HepG2 (cell line): ENCODE data around the gene SPNS1. TPM values are rescaled to one million over a fixed set of nuclear protein-coding genes. Genes with fewer than 3 reads are reported as not detected.

Source experiments
- AGO1 ChIP-seq: fragments of 200-400 bp; formaldehyde crosslinking; IDR thresholded peaks from 2 replicates; pipeline ENCODE4 v1.6.1; 2017; ENCODE audit warnings: mild to moderate bottlenecking, low read depth, low read length, moderate library complexity; ENCODE audit not compliant: poor library complexity, severe bottlenecking
- CTCF ChIP-seq: sonication (generic); formaldehyde crosslinking; IDR thresholded peaks from 2 replicates; pipeline ENCODE4 v1.5.0; 2020; ENCODE audit warnings: mild to moderate bottlenecking, missing genetic modification reagents, moderate library complexity
- HMG20A ChIP-seq: IDR thresholded peaks from 2 replicates; pipeline ENCODE4 v1.6.1; 2016; ENCODE audit warnings: borderline replicate concordance
- HNRNPLL ChIP-seq: fragments of 200-400 bp; formaldehyde crosslinking; IDR thresholded peaks from 2 replicates; pipeline ENCODE4 v1.6.1; 2017; ENCODE audit warnings: mild to moderate bottlenecking, low read depth, low read length; ENCODE audit not compliant: poor library complexity, severe bottlenecking
- KDM1A ChIP-seq: IDR thresholded peaks from 2 replicates; pipeline ENCODE4 v1.6.1; 2016; ENCODE audit warnings: missing compliant biosample characterization
- SOX5 ChIP-seq: IDR thresholded peaks from 2 replicates; pipeline ENCODE4 v1.6.1; 2016; ENCODE audit warnings: borderline replicate concordance
- STAG1 ChIP-seq: sonication (generic); formaldehyde crosslinking; IDR thresholded peaks from 2 replicates; pipeline ENCODE4 v1.4.0; 2020; ENCODE audit warnings: missing genetic modification reagents
- STAT6 ChIP-seq: sonication (generic); formaldehyde crosslinking; IDR thresholded peaks from 2 replicates; pipeline ENCODE4 v1.4.0; 2020; ENCODE audit warnings: missing genetic modification reagents, mild to moderate bottlenecking, borderline replicate concordance
- TCF12 ChIP-seq, 2 experiments: fragments of 450-650 bp in 1 of 2; sonication (generic) in 1 of 2; formaldehyde crosslinking in 1 of 2; IDR thresholded peaks; 2 replicates each; pipeline versions ENCODE4 v1.6.1 to v1.8.0; 2017 to 2022; ENCODE audit warnings: antibody characterized with exemption in 1 of 2, mild to moderate bottlenecking in 1 of 2, missing genetic modification reagents in 1 of 2, moderate library complexity in 1 of 2
- ZBTB21 ChIP-seq: sonication (generic); formaldehyde crosslinking; IDR thresholded peaks from 2 replicates; pipeline ENCODE4 v1.4.0; 2020; ENCODE audit warnings: missing genetic modification reagents
- ZNF792 ChIP-seq: IDR thresholded peaks from 2 replicates; pipeline ENCODE4 v1.6.1; 2016
- ZNF841 ChIP-seq: sonication (generic); formaldehyde crosslinking; IDR thresholded peaks from 2 replicates; pipeline ENCODE4 v1.8.1; 2023; ENCODE audit warnings: missing genetic modification reagents, borderline replicate concordance
- polyA plus RNA-seq, 8 experiments: library from polyadenylated mRNA; depleted of rRNA in 3 of 8; stranded (reverse) in 7 of 8; unstranded in 1 of 8; fragments of >200 nt; fragmentation: Illumina TruSeq in 4 of 8; extraction: Trizol in 4 of 8; gene quantifications; 2 replicates each; pipeline versions ENCODE4 v1.2.1 to v1.2.3, GENCODE V29; 2011 to 2016; ENCODE audit warnings: low read depth in 4 of 8, missing spikeins in 1 of 8, mixed read lengths in 1 of 8; ENCODE audit not compliant: insufficient read depth in 1 of 8
- total RNA-seq, 5 experiments: library from RNA; depleted of rRNA; stranded (reverse); fragments of >200 nt; fragmentation: Illumina TruSeq; extraction: Trizol; gene quantifications; 2 replicates each; pipeline ENCODE4 v1.2.3, GENCODE V29; 2016; ENCODE audit warnings: low read depth in 1 of 5
- TF ChIP-seq, protein P1 (sequence below): sonication (generic); formaldehyde crosslinking; IDR thresholded peaks from 2 replicates; pipeline ENCODE4 v1.4.0; 2020; ENCODE audit warnings: mild to moderate bottlenecking, missing genetic modification reagents, borderline replicate concordance
- TF ChIP-seq, protein P2 (sequence below): sonication (generic); formaldehyde crosslinking; IDR thresholded peaks from 2 replicates; pipeline ENCODE4 v1.9.0; 2021; ENCODE audit warnings: missing genetic modification reagents, borderline replicate concordance
- TF ChIP-seq, protein P3 (sequence below): sonication (generic); formaldehyde crosslinking; IDR thresholded peaks from 2 replicates; pipeline ENCODE4 v1.4.0; 2020; ENCODE audit warnings: missing genetic modification reagents

Gene SPNS1
- total and polyA plus RNA-seq, 2 of the 13 experiments (the other 11 are each of a cell fraction or from before 2014, with no cell fraction given) = 25.6 to 38.8 TPM

DNA sequence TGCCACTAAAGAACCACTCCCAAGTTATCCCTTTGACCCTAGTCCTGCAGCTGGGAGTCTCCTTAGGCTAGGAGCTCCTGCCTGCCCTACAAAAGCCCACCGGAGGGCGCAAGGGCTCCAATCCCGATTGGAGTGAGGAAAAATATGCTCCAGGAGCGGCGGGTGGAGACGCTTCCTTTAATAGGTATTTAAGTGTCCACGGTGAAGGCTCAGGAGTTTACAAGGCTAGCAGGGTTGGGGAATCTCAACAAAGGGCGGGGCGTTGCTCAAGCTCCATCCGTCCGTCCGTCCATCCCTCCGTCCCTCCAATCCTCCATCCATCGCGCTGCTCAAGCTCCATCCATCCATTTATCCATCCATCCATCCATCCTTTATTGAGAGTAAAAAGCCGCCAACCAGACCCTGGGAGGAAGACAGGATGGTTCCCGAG, 556 bp upstream of the SPNS1 start (continued):
- TF ChIP-seq, protein P1, sequence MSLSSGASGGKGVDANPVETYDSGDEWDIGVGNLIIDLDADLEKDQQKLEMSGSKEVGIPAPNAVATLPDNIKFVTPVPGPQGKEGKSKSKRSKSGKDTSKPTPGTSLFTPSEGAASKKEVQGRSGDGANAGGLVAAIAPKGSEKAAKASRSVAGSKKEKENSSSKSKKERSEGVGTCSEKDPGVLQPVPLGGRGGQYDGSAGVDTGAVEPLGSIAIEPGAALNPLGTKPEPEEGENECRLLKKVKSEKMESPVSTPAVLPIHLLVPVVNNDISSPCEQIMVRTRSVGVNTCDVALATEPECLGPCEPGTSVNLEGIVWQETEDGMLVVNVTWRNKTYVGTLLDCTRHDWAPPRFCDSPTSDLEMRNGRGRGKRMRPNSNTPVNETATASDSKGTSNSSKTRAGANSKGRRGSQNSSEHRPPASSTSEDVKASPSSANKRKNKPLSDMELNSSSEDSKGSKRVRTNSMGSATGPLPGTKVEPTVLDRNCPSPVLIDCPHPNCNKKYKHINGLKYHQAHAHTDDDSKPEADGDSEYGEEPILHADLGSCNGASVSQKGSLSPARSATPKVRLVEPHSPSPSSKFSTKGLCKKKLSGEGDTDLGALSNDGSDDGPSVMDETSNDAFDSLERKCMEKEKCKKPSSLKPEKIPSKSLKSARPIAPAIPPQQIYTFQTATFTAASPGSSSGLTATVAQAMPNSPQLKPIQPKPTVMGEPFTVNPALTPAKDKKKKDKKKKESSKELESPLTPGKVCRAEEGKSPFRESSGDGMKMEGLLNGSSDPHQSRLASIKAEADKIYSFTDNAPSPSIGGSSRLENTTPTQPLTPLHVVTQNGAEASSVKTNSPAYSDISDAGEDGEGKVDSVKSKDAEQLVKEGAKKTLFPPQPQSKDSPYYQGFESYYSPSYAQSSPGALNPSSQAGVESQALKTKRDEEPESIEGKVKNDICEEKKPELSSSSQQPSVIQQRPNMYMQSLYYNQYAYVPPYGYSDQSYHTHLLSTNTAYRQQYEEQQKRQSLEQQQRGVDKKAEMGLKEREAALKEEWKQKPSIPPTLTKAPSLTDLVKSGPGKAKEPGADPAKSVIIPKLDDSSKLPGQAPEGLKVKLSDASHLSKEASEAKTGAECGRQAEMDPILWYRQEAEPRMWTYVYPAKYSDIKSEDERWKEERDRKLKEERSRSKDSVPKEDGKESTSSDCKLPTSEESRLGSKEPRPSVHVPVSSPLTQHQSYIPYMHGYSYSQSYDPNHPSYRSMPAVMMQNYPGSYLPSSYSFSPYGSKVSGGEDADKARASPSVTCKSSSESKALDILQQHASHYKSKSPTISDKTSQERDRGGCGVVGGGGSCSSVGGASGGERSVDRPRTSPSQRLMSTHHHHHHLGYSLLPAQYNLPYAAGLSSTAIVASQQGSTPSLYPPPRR (CRISPR knock-in tag) = no peak
- TF ChIP-seq HNRNPLL = no peak
- TF ChIP-seq HMG20A (CRISPR knock-in tag) = no peak
- TF ChIP-seq STAT6 (CRISPR knock-in tag) = no peak
- peak; percentile 68 for TF ChIP-seq STAG1
- no peak; the same call in 1 of the 2 replicates for TF ChIP-seq ZNF792 (CRISPR knock-in tag)
- peak; percentile 39; the same call in 1 of the 2 replicates for TF ChIP-seq KDM1A
- no peak for TF ChIP-seq TCF12 (IDR thresholded peaks at IDR 0.05)
- TF ChIP-seq TCF12 (CRISPR knock-in tag; IDR thresholded peaks at IDR 0.05) = no peak
- TF ChIP-seq, protein P2, sequence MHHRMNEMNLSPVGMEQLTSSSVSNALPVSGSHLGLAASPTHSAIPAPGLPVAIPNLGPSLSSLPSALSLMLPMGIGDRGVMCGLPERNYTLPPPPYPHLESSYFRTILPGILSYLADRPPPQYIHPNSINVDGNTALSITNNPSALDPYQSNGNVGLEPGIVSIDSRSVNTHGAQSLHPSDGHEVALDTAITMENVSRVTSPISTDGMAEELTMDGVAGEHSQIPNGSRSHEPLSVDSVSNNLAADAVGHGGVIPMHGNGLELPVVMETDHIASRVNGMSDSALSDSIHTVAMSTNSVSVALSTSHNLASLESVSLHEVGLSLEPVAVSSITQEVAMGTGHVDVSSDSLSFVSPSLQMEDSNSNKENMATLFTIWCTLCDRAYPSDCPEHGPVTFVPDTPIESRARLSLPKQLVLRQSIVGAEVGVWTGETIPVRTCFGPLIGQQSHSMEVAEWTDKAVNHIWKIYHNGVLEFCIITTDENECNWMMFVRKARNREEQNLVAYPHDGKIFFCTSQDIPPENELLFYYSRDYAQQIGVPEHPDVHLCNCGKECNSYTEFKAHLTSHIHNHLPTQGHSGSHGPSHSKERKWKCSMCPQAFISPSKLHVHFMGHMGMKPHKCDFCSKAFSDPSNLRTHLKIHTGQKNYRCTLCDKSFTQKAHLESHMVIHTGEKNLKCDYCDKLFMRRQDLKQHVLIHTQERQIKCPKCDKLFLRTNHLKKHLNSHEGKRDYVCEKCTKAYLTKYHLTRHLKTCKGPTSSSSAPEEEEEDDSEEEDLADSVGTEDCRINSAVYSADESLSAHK (CRISPR knock-in tag) = 0 out of 2 replicates have a peak, but pooled peaks have one; percentile 30
- TF ChIP-seq CTCF (CRISPR knock-in tag) = peak; percentile 81
- peak; percentile 15; the same call in 1 of the 2 replicates for TF ChIP-seq SOX5 (CRISPR knock-in tag)
- no peak for TF ChIP-seq ZNF841 (CRISPR knock-in tag)
- TF ChIP-seq ZBTB21 (CRISPR knock-in tag) = no peak
- TF ChIP-seq, protein P3, sequence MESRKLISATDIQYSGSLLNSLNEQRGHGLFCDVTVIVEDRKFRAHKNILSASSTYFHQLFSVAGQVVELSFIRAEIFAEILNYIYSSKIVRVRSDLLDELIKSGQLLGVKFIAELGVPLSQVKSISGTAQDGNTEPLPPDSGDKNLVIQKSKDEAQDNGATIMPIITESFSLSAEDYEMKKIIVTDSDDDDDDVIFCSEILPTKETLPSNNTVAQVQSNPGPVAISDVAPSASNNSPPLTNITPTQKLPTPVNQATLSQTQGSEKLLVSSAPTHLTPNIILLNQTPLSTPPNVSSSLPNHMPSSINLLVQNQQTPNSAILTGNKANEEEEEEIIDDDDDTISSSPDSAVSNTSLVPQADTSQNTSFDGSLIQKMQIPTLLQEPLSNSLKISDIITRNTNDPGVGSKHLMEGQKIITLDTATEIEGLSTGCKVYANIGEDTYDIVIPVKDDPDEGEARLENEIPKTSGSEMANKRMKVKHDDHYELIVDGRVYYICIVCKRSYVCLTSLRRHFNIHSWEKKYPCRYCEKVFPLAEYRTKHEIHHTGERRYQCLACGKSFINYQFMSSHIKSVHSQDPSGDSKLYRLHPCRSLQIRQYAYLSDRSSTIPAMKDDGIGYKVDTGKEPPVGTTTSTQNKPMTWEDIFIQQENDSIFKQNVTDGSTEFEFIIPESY = 0 out of 2 replicates have a peak, but pooled peaks have one; percentile 6
- TF ChIP-seq AGO1 = no peak
